Loucy (cell line): ENCODE measurements around the gene ACOXL.

ENCODE experiments used
- CTCF ChIP-seq: fragments of 200-600 bp; sonication (generic); conservative IDR thresholded peaks from 2 replicates; pipeline ENCODE4 v1.5.1; 2014; ENCODE audit warnings: mild to moderate bottlenecking, antibody characterized with exemption, low read length
- EZH2phosphoT487 ChIP-seq: fragments of 200-600 bp; IDR thresholded peaks from 2 replicates; pipeline ENCODE4 v1.6.1; 2018; ENCODE audit warnings: antibody characterized with exemption, mild to moderate bottlenecking, moderate library complexity, borderline replicate concordance

GRCh38 chr2:111167076-111167862 lies 434.9 kb downstream of the ACOXL start:
- TF ChIP-seq CTCF (no peak), EZH2phosphoT487 (no peak)
